NCI-H526 (cell line): ENCODE data around the gene KANSL1.
"Not testable (repeated sequence)": the region's sequence is repeated elsewhere in the genome, so short reads cannot be mapped to it uniquely, and the experiment has no call there.

Source experiments
- DNase-seq, 2 experiments: peaks; one replicate each; lab custom pipeline; 2025; lab: John Stamatoyannopoulos, UW

The KANSL1 gene

DNA sequence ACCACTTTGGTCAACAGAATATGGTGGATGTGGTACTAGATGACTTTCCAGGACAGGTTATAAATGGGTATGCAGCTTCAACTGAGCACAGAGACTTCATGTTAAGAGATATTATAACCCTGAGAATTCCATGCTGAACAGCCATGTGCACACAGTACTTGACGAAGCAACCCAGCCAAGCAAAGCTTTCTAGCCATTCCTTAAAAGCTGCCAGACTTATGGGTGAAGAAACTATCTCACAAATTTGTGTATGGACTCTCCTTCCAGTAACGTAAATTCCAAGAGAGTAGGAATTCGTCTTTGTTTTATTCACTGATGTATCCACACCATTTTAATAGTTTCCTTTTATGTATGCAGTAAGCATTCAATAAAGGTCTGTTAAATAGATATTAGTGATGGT is 76.1 kb downstream of the KANSL1 start:
- DNase-seq = no peak

DNA sequence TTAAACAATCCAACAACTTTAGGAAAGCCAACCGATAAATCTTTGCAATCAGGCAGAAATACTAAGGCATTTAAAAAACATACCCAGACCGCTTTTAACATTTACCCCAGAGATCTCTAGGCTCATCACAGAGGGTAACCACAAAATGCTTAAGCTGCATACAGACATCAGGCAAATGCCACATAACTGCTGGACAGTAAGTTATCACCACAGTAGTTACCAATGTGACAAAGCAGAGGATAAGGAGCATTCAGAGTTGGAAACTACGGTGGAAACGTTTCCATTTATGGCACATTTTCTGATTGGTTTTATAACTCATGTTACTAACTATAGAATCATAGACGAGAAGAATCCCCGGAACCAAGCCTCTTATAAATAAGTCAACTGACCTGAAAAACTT is 77.5 kb downstream of the KANSL1 start:
- DNase-seq = no peak

DNA sequence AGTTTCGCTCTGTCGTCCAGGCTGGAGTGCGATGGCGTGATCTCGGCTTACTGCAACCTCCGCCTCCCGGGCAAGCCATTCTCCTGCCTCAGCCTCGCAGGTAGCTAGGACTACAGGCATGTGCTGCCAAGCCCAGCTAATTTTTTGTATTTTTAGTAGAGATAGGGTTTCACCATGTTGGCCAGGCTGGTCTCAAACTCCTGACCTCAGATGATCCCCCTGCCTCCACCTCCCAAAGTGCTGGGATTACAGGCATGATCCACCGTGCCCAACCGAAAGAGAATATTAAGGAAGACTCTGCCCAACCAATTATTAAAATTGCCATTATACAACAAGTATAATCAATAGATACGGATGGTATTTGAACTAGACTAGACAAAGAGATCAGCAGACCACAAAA is 82.0 kb downstream of the KANSL1 start:
- DNase-seq = not testable (repeated sequence)

DNA sequence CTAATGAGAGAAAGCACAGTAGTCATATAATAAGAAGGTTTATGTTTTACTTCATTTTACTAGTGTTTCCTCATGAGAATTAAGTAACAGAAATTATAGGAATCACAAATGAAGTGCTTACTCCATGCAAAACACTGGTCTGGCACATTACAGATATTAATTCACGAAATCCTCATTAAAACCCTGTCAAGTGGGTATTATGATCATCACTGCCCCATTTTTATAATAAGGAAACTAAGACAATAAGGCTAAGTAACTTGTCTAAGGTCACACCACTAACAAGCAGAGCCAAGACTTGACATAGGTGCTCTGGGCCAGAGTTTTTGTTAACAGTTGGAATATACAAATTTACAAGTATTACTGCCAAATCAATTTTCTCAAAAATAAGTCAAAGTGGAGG is 83.0 kb downstream of the KANSL1 start:
- no peak for DNase-seq

DNA sequence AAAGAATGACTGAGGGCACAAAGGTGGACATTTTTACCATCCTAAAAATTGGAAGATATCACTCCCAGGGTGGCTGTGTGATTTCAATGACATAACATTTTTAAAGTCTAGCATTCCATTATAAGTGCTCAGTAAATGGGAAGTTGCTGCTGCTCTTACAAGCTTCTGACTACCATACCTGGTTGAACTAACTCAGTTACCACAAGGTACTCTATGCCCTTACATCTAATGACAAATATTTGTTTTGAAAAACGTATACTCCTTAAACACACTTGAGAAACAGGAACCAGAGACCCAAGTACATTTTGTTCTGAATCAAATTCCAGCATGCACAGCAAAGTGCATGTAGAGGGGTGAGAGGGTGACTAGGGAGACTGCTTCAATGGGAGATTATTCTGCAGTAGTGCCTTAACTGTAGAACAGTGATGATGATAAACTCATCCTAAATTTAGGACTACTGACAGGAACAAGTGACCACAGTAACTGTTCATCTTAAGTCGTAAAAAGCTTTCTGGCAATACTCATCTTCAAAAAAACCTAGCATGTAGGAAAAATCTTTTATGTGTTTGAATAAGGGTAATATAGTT is 83.5 kb downstream of the KANSL1 start:
- no peak for DNase-seq

DNA sequence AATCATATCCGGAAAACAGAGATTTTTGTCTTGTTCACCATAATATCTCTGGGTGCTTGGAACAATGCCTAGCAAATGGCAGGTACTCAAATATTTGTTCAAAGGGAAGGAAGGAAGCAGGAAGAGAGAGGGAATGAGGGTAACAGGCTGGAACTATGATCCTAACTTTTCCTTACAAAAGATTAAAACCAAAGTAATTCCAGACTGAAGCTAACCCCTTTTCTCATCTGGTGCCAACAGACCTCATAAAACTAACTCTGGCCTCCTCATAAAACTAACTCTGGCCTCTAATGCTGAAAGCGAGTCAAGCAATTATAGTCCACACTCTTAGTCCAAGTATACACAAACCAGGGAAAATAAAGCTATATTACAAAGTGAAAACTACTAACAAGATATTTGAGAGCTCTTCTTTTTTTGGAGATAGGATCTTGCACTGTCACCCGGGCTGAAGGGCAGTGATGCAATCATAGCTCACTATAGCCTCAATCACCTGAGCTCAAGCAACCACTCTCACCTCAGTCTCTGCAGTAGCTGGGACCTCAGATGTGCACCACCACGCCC is 84.6 kb downstream of the KANSL1 start:
- no peak for DNase-seq

DNA sequence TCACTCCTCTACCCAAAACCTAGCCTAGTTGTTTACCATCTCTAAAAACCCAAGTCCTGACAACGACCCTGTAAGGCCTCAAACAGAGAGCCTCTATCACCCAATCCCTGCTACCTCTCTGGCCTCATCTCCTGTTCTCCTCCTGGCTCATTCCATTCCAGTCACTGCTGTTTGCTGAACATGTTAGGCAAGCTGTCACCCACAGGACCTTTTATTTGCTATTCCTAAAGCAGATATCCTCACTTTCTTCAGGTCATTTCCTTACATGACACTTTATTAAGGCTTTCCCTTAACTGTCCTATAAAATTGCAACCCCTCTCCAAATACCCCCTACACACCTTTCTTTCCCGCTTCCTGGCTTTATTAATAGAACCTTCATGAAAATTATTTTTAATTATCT is 85.1 kb downstream of the KANSL1 start:
- DNase-seq = no peak

DNA sequence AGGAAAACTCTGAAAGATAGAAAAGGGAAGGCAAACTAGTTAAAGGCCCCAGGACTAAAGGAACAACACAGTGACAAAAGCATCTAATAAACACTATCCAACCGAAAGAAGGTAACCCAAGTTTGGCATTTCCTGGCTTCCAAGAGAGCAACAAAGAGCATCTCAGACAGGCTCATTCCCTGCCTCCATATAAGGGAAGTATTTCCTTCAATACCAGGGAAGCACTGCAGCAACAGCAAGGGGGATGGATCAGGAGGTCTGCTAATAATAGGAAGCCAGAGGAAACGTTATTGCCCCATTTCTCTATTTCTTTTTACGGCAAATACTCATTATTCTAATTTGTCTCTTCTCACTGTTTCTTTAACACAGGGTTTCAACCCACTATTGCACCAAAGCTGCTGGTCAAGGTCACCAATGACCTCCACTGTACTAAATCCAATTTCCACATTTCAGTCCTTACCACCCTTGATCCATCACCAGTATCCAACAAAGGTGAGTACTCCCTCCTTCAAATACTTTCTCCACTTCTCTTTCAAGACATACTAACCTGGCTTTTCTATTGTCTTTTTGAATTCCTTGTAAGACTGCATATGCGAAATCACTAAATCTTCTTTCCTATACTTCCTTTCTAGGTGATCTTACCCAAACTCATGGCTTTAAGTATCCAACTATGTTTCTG is 86.1 kb downstream of the KANSL1 start:
- DNase-seq = no peak

DNA sequence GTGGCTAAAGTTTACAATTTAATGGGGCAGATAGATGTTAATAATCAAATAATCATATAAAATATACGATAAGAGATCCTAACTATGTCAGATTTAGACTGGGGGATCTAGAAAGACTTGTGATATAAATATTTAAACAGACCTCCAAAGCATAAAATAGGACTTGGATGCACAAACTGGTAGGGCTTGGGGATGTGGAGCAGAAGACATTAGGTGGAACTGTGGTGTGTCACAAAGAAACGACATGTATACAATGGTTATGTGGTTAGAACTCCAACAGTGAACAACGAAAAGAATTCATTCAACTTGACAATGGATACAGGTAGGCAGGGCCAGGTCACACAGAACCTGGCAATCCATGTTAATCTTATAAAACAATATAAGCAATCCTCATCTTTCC is 90.4 kb downstream of the KANSL1 start:
- not testable (repeated sequence) for DNase-seq

DNA sequence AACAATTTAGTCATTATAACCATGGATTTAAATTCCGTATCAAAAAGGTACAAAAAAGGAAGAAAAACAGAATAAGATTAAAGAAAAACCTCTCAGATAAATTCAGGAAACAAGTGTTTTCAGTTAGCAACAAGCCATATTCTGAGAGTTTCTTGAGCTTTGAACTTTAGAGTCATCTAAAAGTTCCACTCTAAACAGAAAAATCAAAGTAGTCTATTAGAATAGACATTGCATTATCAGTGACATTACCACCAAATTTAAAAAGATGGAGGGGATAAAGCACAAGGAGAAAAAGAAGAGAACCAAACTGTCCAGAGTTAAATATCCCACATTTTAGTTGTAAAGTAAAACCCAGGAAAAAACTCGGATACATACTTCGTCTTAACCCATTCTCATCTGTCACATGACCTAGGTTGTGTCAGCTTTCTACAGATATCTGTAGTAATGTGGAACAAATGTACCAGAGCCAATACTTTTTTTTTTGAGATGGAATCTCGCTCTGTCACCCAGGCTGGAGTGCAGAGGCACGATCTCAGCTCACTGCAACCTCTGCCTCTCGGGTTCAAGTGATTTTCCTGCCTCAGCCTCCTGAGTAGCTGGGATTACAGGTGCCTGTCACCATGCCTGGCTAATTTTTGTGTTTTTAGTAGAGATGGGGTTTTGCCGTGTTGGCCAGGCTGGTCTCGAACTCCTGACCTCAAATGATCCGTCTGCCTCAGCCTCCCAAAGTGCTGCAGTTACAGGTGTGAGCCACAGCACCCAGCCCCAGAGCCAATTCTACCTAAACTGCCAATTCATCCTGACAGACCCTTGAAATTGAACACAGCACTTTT is 91.2 kb downstream of the KANSL1 start:
- not testable (repeated sequence) for DNase-seq

DNA sequence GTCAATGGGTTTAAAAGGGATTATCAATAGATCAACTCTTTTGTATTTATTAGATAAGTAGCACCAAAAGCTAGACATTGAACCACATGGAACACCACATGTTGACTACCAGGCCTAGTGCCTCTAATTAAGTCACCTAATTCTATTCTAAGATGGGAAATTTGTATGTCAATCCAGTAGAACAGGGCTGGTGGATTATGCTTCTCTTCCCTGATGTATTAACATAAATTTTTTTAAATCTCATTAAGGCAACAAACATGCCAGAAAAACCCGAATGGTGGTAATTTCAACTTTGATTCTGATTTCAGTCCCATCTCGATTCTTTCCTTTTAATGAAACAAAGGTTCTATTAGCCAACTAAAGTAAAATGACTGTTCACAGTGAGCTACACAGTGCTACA is 92.6 kb downstream of the KANSL1 start:
- no peak for DNase-seq

DNA sequence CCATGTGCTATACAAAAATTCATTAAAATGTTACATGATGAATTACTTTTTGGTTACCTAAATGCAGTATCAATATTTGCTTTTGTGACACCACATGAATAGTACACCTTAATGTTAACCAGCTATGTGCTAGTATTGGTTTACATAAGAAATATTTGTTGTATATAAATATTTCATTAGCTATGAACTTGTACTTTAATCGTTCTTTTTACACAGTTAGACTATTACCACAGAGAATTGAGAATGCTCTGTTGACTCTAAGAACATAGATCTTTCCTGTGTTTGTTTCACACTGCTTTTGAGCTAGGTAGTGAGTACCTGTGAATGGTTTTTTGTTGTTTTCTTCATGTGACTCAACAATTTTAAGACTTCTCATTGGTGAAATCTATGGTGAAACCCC is 93.4 kb downstream of the KANSL1 start:
- DNase-seq = no peak

DNA sequence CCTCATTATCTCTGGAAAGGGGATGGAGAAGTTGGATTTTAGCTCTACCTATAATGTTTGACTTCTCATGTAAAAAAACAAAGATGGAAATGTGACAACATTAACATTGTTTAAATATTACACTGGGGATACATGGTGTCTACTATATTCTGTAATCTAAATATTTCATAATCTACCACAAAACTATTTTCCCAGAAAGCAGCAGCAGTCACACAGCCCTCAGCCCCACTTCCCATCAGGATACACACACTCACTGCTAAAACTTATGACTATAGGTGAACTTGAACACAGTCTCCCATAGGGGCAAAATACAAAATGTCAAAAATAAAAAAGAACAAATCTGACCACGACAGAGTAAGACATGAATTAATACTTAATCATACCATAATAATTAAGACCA is 95.7 kb downstream of the KANSL1 start:
- no peak for DNase-seq

DNA sequence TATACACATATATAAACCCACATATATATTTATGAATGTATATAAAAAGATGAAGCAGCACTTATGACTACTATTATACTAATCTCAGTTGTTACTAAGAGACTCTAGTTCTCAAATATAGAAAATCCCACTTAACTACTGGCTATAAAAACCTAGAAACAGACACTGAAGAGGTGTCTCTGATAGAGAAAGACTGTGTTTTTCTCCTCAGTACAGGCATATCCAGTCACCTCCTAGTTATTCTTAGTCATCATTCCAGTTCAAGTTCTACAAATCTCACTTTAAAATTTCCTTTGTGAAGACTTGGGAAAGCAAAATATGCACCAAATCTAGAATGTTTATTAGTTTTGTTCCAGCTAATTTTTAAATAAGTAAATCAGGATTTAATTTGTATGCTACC is 100.2 kb downstream of the KANSL1 start:
- DNase-seq = no peak

DNA sequence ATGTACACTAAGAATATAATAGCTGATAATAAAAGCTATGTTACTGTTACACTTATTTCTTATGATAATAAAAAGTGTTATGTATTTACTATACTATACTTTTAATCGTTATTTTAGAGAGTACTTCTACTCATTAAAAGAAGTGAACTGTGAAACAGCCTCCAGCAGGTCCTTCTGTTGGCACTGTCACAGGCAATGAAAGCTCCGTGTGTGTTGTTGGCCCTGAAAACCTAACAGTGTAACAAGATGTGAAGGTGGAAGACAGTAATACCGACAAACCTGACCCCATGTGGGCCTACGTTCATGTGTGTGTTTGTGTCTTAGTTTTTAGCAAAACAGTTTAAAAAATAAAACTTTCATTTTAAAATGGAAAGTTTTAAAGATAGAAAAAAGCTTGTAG is 102.4 kb downstream of the KANSL1 start:
- DNase-seq = no peak

DNA sequence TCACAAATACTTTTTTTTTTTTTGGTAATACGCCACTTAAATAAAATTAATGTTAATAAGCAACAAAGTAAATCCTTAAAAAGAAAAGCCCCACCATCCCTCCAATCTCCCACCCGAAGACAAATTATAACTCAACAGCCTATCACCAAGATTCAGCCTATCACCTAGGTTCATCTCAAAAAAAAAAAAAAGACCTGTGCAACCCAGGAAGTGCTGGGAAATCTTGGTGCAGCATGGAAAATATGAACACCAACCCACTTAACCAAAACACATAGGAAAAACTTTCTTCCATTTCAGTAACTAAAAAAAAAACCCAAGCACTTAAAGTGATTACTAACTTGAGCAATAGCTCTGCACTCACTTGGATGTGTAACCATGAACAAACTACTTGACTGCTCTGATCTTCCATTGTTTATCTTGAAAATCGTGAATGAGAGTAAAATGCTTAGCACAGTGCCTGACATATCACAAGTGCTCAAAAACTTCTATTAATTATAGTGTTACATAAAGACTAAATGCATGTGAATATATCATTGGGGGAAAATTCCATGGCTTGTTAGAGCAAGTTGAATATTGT is 103.8 kb downstream of the KANSL1 start:
- DNase-seq = no peak

DNA sequence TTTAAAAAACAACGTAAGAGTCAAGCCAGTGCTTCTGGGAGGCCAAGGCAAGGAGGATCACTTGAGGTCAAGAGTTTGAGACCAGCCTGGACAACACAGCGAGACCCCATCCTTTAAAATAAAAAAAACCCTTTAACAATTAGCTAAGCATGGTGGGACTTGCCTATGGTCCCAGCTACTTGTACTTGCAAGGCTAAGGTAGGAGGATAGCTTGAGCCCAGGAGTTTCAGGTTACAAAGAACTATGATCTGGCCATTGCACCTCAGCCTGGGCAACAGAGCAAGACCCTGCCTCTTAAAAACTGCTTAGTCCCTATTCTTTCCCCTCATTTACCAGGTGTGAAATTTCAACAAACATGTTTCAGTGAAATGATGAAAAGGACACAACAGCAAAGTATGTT is 104.6 kb downstream of the KANSL1 start:
- no peak for DNase-seq

DNA sequence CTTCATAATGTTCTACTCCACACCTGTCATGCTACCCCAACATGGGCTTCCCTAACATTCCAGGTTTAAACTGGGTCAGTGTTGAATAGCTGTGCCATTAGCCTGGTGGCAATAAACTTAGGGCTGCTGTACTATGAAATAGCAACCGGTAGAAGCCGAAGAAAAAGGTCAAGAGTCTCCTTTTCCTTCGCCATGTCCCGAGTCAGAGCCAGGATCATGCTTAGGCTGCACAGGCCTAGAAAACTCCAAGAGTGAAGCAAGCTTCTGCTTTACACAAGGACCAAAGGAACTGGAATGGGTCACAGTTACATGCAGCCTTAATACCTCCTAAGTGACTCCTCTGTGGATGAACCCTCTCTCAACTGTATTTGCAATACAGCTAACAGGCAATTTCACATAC is 105.4 kb downstream of the KANSL1 start:
- DNase-seq = not testable (repeated sequence)

DNA sequence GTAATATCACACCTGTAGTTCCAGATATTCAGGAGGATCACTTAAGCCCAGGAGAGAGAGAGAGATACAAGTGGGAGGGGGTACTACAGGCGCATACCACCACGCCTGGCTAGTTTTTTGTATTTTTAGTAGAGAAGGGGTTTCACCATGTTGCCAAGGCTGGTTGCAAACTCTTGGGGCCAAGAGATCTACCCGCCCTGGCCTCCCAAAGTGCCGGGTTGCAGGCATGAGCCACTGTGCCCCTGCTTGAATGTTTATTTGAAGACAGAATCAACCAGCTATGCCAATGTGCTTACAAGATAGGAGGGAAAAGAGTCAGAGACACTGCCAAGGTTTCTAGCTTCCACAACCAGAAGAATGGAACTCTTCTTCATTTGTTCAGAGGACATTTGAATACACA is 106.4 kb downstream of the KANSL1 start:
- DNase-seq = no peak

DNA sequence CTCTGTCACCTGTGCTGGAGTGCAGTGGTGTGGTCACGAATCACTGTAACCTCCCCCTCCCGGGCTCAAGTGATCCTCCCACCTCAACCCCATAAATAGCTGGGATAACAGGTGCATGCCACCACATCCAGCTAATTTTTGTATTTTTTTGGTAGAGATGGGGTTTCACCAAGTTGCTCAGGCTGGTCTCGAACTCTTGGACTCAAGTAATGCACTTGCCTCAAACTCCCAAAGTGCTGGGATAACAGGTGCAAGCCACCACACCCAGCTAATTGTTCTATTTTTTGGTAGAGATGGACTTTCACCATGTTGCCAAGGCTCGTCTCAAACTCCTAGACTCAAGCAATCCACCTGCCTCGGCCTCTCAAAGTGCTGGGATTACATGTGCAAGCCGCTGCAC is 107.7 kb downstream of the KANSL1 start:
- no peak for DNase-seq

DNA sequence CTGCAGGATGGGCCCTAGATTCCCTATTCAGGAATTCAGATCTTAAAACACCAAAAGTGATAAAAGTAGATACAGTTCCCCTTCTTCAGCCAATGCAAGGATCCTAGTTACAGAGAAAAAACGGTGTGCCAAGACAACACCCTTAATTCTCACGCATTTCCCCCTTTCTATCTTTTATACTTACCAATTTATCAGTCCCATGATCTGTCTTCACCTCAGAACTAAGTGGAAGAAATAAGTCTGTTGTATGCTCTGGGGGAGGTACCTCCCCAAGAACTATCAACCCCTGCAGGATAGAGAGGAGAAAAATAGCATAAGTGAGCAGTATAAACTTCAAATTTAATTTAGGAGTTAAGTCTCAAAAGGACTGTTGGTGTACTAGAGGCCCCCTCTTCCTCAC is 111.0 kb downstream of the KANSL1 start:
- DNase-seq = no peak

DNA sequence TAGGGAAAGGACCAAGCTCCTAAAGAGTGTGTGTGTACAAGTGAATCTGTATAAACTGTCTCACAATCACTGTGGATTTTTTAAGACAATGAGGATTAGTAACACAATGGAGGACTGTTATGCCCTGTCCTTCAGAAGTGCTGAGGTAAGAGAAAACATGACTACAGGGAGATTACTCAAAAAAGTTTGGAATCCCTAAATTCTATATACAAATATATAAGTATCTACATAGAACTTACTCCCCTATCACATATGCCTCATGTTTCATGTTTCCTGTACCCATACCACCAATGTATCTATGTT is 112.3 kb downstream of the KANSL1 start:
- no peak for DNase-seq
